ENCODE data around the gene ENG.
"Not testable (repeated sequence)": the region's sequence is repeated elsewhere in the genome, so short reads cannot be mapped to it uniquely, and the experiment has no call there.

Gene ENG
- 3.6 to 5.2 (median 4.8) reads per million in 4 donors for total RNA-seq

GRCh38 chr9:127854184-127854806, at the start of gene ENG:
Gene ENG (minus strand): TSS chr9:127854658. CDS start chr9:127854355, 303 bp downstream.
- no peak for DNase-seq

GRCh38 chr9:127903557-127904475, 49.4 kb upstream of the ENG start:
- peak; percentile 30 to 86 (median 48) for DNase-seq

- peak; percentile 43 to 74 (median 52) for DNase-seq
These were observed 44.9 kb upstream of the ENG start, which contains the start of gene ST6GALNAC6 for GRCh38 chr9:127899128-127899943. Gene ST6GALNAC6 (minus strand): TSS chr9:127899603. CDS start chr9:127897981, 1,622 bp downstream.

- DNase-seq, result no peak
These were observed 44.1 kb upstream of the ENG start for GRCh38 chr9:127898433-127899127.

GRCh38 chr9:127897193-127897692, 42.8 kb upstream of the ENG start:
- no peak for DNase-seq

- no peak for DNase-seq
These were observed 42.1 kb upstream of the ENG start for GRCh38 chr9:127896395-127897192.

GRCh38 chr9:127895811-127896210, 41.4 kb upstream of the ENG start:
- DNase-seq, result no peak

GRCh38 chr9:127893392-127893791, 38.9 kb upstream of the ENG start:
- no peak for DNase-seq

- no peak for DNase-seq
These were observed 38.4 kb upstream of the ENG start for GRCh38 chr9:127892831-127893230.

GRCh38 chr9:127890053-127890452, 35.6 kb upstream of the ENG start:
- no peak for DNase-seq

- DNase-seq, result no peak
These were observed 33.3 kb upstream of the ENG start for GRCh38 chr9:127887792-127888191.

GRCh38 chr9:127886401-127886972, 32.0 kb upstream of the ENG start:
- DNase-seq, result no peak

GRCh38 chr9:127885508-127886281, 31.2 kb upstream of the ENG start:
- no peak for DNase-seq

GRCh38 chr9:127884976-127885490, 30.6 kb upstream of the ENG start:
- DNase-seq, result no peak

- DNase-seq, result no peak
These were observed 30.0 kb upstream of the ENG start for GRCh38 chr9:127884427-127884911.

GRCh38 chr9:127883959-127884358, 29.5 kb upstream of the ENG start:
- DNase-seq, result no peak

- DNase-seq, result not testable (repeated sequence)
These were observed 27.3 kb upstream of the ENG start for GRCh38 chr9:127881715-127882114.

GRCh38 chr9:127880143-127880542, 25.7 kb upstream of the ENG start:
- no peak for DNase-seq

- no peak for DNase-seq
These were observed 24.4 kb upstream of the ENG start for GRCh38 chr9:127878652-127879390.
